ENCODE measurements around the gene HCN2.
"Not testable (repeated sequence)": the region's sequence is repeated elsewhere in the genome, so short reads cannot be mapped to it uniquely, and the experiment has no call there.

- not testable (repeated sequence) for TF ChIP-seq CTCF, EZH2phosphoT487 (IDR thresholded peaks at IDR 0.05)
These were observed 13.6 kb downstream of the HCN2 start for GRCh38 chr19:603302-603639.

Data from neural progenitor cell (in vitro differentiated cells).